Panc1 (cell line): ENCODE measurements around the gene TCF15. TPM values are rescaled to one million over a fixed set of nuclear protein-coding genes. Genes with fewer than 3 reads are reported as not detected.

Source experiments
- ATAC-seq: fragments of 200-7000 bp; cut with Tn5 transposase; 2 replicates; pipeline ENCODE4 v1.9.1; 2020; ENCODE audit warnings: mild to moderate bottlenecking, moderate library complexity
- BruUV-seq: library from RNA; stranded (reverse); fragments of 400-500 nt; replicated peaks from 2 replicates; lab custom pipeline; 2021; lab: Mats Ljungman, UMichigan
- CTCF ChIA-PET: fragments of 300-600 bp; sonication (Branson Sonifier 250); formaldehyde crosslinking; loops from one replicate; lab custom pipeline; 2022; ENCODE audit warnings: antibody characterized with exemption; lab: Charles Lee
- POLR2A ChIA-PET: fragments of 300-600 bp; sonication (Branson Sonifier 250); formaldehyde crosslinking; loops from one replicate; lab custom pipeline; 2022; ENCODE audit warnings: antibody characterized with exemption; lab: Charles Lee
- DNase-seq: peaks from one replicate; pipeline ENCODE4 v3.0.0-alpha.2; 2010; ENCODE audit warnings: low read depth, low spot score
- H3K27ac ChIP-seq: 2 replicates; pipeline ENCODE4 v1.5.1; 2011; ENCODE audit warnings: mild to moderate bottlenecking, low read length, inconsistent platforms
- H3K27me3 ChIP-seq: fragments of 200-500 bp; sonication (Bioruptor generic); 2 replicates; pipeline ENCODE4 v1.6.0; 2014; ENCODE audit warnings: low read length, inconsistent platforms; ENCODE audit not compliant: control insufficient read depth, insufficient read depth
- H3K36me3 ChIP-seq: fragments of 200-500 bp; sonication (Bioruptor generic); 2 replicates; pipeline ENCODE4 v1.5.1; 2014; ENCODE audit warnings: inconsistent platforms, mild to moderate bottlenecking, low read length, moderate library complexity; ENCODE audit not compliant: control insufficient read depth, insufficient read depth
- H3K4me1 ChIP-seq: 2 replicates; pipeline ENCODE4 v1.5.1; 2011; ENCODE audit warnings: inconsistent platforms, mild to moderate bottlenecking, low read length, moderate library complexity; ENCODE audit not compliant: control insufficient read depth, insufficient read depth
- H3K4me3 ChIP-seq, 2 experiments: 2 replicates each; pipeline ENCODE4 v1.5.1; 2011 to 2012; ENCODE audit warnings: low read depth in 2 of 2, low read length in 2 of 2, mild to moderate bottlenecking in 2 of 2, inconsistent platforms in 1 of 2, moderate library complexity in 1 of 2
- H3K9me3 ChIP-seq: fragments of 200-500 bp; sonication (Bioruptor generic); 2 replicates; pipeline ENCODE4 v1.5.1; 2014; ENCODE audit warnings: low read depth, mild to moderate bottlenecking, inconsistent platforms, low read length, moderate library complexity; ENCODE audit not compliant: control insufficient read depth, insufficient read depth
- CTCF ChIP-seq: fragments of 450-650 bp; IDR thresholded peaks from 2 replicates; pipeline ENCODE4 v1.5.1; 2017; ENCODE audit warnings: mild to moderate bottlenecking
- POLR2AphosphoS5 ChIP-seq: IDR thresholded peaks from 2 replicates; pipeline ENCODE4 v1.6.1; 2012; ENCODE audit warnings: mild to moderate bottlenecking, low read depth, low read length, moderate library complexity
- SIN3A ChIP-seq: IDR thresholded peaks from 2 replicates; pipeline ENCODE4 v1.6.1; 2012; ENCODE audit warnings: low read depth, mild to moderate bottlenecking, low read length, moderate library complexity, borderline replicate concordance; ENCODE audit not compliant: insufficient read depth
- TCF7L2 ChIP-seq: IDR thresholded peaks from 2 replicates; pipeline ENCODE4 v1.6.1; 2011; ENCODE audit warnings: mild to moderate bottlenecking, low read depth, low read length, inconsistent platforms
- in situ Hi-C: cut with HindIII; loops from 2 replicates; pipeline ENCODE4 v1.10.0; 2016; ENCODE audit warnings: low sequenced_read_pairs, low pct_unique_long_range_greater_than_20kb
- intact Hi-C: fragments of 100-400 bp; cut with micrococcal nuclease; formaldehyde crosslinking; loops from one replicate; pipeline ENCODE4 v1.10.0; 2022; ENCODE audit not compliant: unreplicated experiment
- total RNA-seq: library from RNA; stranded (reverse); gene quantifications from one replicate; pipeline ENCODE4 v1.2.1, GENCODE V29; 2021; ENCODE audit not compliant: unreplicated experiment
- TF ChIP-seq, protein P1 (sequence below), 2 experiments: IDR thresholded peaks; 2 replicates each; pipeline ENCODE4 v1.6.1; 2011 to 2012; ENCODE audit warnings: low read depth in 2 of 2, control low read depth in 1 of 2, low read length in 1 of 2, mild to moderate bottlenecking in 1 of 2, moderate library complexity in 1 of 2; ENCODE audit not compliant: insufficient read depth in 1 of 2

The TCF15 gene
- total RNA-seq, 1 experiment from 2014 or later, result not detected

DNA sequence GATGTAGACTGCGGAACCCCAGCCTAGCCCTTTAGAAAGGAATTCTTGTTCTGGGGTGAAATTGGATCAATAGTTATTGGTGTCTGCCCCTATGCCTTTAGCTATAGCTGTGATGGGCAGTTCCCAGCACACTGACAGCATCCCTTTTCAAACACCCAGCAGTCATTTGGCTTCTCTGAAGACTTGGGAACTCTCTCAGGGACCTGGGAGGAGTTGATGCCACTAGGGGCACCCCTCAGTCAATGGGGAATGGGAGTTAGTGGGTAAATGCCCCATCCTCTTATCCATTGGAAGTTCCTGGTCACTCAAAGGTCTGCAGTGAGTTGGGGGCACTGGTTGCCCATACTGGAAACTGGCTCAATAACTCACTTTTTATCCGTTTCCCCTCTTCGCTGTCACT is 34.9 kb downstream of the TCF15 start:
- ATAC-seq, result no peak
- H3K4me1 ChIP-seq, result no peaks in the 10 kb centered on the region
- CTCF ChIA-PET, result no interaction called here

DNA sequence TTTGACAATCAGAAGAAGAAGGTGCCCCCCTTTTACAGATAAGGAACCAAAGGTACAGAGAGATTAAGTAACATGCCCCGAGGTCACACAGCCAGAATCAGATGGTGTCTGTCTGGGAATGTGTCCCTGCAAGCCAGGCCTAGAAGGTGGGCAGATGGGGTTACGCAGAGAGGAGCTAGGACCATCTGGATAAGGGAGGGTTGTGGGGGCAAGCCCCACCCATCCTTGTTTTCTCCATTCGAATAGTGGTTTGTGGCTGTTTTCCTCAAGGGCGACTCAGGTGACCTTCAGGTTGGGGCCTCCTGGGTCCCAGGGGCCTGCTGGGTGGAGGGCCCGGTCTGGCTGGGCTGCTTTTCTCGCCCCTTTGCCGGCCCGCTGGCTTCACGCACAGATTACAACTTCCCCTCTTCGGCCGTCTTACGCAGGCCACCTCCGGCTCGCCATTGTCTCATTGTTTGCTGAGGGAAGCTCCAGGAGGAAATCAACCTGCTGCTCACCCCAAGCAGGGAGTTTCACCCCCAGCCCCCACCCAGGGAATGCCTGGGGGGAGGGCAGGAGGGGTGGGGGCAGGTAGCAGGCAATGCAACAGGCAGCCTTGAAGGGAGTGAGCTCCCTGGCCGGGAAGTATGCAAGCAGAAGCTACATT is 35.7 kb downstream of the TCF15 start:
- Histone ChIP-seq H3K4me1 (no peaks in the 10 kb centered on the region), H3K36me3 (no peaks in the 10 kb centered on the region), H3K9me3 (no peaks in the 10 kb centered on the region), H3K27me3 (peaks cover 11% of the 10 kb centered on the region), H3K4me3 (no peak overlapping the region), H3K27ac (no peak overlapping the region)
- TF ChIP-seq CTCF (no peak), SIN3A (no peak), TCF7L2 (no peak), POLR2AphosphoS5 (no peak)
- TF ChIP-seq, protein P1, sequence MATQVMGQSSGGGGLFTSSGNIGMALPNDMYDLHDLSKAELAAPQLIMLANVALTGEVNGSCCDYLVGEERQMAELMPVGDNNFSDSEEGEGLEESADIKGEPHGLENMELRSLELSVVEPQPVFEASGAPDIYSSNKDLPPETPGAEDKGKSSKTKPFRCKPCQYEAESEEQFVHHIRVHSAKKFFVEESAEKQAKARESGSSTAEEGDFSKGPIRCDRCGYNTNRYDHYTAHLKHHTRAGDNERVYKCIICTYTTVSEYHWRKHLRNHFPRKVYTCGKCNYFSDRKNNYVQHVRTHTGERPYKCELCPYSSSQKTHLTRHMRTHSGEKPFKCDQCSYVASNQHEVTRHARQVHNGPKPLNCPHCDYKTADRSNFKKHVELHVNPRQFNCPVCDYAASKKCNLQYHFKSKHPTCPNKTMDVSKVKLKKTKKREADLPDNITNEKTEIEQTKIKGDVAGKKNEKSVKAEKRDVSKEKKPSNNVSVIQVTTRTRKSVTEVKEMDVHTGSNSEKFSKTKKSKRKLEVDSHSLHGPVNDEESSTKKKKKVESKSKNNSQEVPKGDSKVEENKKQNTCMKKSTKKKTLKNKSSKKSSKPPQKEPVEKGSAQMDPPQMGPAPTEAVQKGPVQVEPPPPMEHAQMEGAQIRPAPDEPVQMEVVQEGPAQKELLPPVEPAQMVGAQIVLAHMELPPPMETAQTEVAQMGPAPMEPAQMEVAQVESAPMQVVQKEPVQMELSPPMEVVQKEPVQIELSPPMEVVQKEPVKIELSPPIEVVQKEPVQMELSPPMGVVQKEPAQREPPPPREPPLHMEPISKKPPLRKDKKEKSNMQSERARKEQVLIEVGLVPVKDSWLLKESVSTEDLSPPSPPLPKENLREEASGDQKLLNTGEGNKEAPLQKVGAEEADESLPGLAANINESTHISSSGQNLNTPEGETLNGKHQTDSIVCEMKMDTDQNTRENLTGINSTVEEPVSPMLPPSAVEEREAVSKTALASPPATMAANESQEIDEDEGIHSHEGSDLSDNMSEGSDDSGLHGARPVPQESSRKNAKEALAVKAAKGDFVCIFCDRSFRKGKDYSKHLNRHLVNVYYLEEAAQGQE (IDR thresholded peaks at IDR 0.05; ENCODE audit: insufficient read depth in 1 of 2, low read depth in 2 of 2, low read length in 1 of 2), result no peak
- DNase-seq (no peak), ATAC-seq (no peak)
- intact Hi-C loops (no loop called here), in situ Hi-C loops (no loop called here)
- BruUV-seq, result no TSS peak
- POLR2A ChIA-PET, result no interaction called here
- CTCF ChIA-PET, result no interaction called here

More for the DNA sequence above, 34.9 kb downstream of the TCF15 start:
- peaks cover 11% of the 10 kb centered on the region for H3K27me3 ChIP-seq
- TF ChIP-seq TCF7L2 (no peak), CTCF (no peak), POLR2AphosphoS5 (no peak), SIN3A (no peak)
- TF ChIP-seq, protein P1 (IDR thresholded peaks at IDR 0.05; ENCODE audit: insufficient read depth in 1 of 2, low read depth in 2 of 2, low read length in 1 of 2), result no peak
- DNase-seq, result no peak
- POLR2A ChIA-PET, result no interaction called here
- no peak overlapping the region for H3K4me3 ChIP-seq
- H3K36me3 ChIP-seq, result no peaks in the 10 kb centered on the region
- no peaks in the 10 kb centered on the region for H3K9me3 ChIP-seq
- no TSS peak for BruUV-seq
- intact Hi-C loops (no loop called here), in situ Hi-C loops (no loop called here)
- no peak overlapping the region for H3K27ac ChIP-seq
